Nephron (organoid): ENCODE measurements around the gene CGB2.
"Not testable (repeated sequence)": the region's sequence is repeated elsewhere in the genome, so short reads cannot be mapped to it uniquely, and the experiment has no call there.

Source experiments
- H3K27ac Mint-ChIP-seq, 3 experiments: 2 replicates each; pipeline ENCODE4 v1.8.0; 2020; ENCODE audit warnings: mixed read lengths in 3 of 3, mild to moderate bottlenecking in 2 of 3, moderate library complexity in 1 of 3
- H3K27me3 Mint-ChIP-seq: 2 replicates; pipeline ENCODE4 v1.8.0; 2021; ENCODE audit warnings: low read depth, mild to moderate bottlenecking, moderate library complexity, mixed read lengths
- H3K36me3 Mint-ChIP-seq: 2 replicates; pipeline ENCODE4 v1.8.0; 2020; ENCODE audit warnings: low read depth, mixed read lengths
- H3K4me1 Mint-ChIP-seq: 2 replicates; pipeline ENCODE4 v1.8.0; 2020; ENCODE audit warnings: mixed read lengths
- H3K4me3 Mint-ChIP-seq, 3 experiments: 2 replicates each; pipeline ENCODE4 v1.8.0; 2020; ENCODE audit warnings: mild to moderate bottlenecking in 3 of 3, mixed read lengths in 3 of 3, moderate library complexity in 2 of 3
- H3K9me3 Mint-ChIP-seq: 2 replicates; pipeline ENCODE4 v1.8.0; 2020; ENCODE audit warnings: mixed read lengths
- TF ChIP-seq, protein P1 (sequence below), 3 experiments: fragments of 200-600 bp; sonication (generic); IDR thresholded peaks; one replicate each; pipeline ENCODE4 v1.5.0; 2021; ENCODE audit warnings: antibody characterized with exemption in 3 of 3; ENCODE audit not compliant: unreplicated experiment in 3 of 3

The CGB2 gene

DNA sequence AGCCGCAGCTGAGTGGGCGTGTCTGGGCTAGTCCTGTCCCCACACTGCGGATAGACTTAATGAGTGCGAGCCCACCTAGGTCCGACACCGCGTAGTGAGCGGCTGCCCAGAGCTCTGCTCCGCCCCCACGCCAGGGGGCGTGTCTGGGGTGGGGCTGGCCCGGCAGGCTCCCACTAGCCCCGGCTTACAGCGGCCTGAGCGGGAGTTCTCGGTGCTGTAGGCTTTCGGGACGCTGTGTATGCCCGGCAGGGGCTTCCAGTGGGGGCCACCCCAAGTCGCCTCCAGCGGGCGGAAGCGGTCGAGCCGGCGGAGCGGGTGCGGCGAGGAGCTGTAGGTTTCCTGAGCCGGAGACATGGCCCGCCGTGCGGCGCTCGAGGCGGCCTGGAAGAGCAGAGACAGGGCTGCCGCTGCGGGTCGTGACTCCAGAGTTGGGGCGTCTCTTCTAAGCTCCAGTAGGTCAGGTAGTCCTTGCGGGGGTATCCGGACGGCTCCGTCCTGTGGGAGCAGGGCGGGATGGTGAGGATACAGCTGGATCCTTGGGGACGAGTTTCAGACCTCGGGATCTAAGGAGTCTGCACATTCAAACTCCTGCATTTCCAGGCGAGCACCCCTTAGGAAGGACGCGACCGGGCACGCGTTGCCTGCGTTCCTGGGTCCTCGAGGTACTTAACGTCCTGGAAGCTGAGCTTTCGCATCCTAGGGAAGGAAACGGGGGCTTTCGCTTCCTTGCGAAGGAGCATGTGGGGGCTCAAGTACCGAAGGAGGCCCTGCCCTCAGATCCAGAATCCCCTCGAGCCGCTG, 24.6 kb downstream of the CGB2 start:
- H3K36me3 Mint-ChIP-seq = no peaks in the 10 kb centered on the region
- H3K27ac Mint-ChIP-seq = no peak overlapping the region
- H3K4me3 Mint-ChIP-seq = peak overlapping the region; percentile 76 to 78 (median 77)
- H3K4me1 Mint-ChIP-seq = peaks cover 16% of the 10 kb centered on the region
- no peaks in the 10 kb centered on the region for H3K9me3 Mint-ChIP-seq
- TF ChIP-seq, protein P1, sequence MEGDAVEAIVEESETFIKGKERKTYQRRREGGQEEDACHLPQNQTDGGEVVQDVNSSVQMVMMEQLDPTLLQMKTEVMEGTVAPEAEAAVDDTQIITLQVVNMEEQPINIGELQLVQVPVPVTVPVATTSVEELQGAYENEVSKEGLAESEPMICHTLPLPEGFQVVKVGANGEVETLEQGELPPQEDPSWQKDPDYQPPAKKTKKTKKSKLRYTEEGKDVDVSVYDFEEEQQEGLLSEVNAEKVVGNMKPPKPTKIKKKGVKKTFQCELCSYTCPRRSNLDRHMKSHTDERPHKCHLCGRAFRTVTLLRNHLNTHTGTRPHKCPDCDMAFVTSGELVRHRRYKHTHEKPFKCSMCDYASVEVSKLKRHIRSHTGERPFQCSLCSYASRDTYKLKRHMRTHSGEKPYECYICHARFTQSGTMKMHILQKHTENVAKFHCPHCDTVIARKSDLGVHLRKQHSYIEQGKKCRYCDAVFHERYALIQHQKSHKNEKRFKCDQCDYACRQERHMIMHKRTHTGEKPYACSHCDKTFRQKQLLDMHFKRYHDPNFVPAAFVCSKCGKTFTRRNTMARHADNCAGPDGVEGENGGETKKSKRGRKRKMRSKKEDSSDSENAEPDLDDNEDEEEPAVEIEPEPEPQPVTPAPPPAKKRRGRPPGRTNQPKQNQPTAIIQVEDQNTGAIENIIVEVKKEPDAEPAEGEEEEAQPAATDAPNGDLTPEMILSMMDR (IDR thresholded peaks at IDR 0.05; ENCODE audit: unreplicated experiment in 3 of 3) = peak in 2 of 3 experiments; percentile 16 to 32
- peaks cover 71% of the 10 kb centered on the region for H3K27me3 Mint-ChIP-seq

DNA sequence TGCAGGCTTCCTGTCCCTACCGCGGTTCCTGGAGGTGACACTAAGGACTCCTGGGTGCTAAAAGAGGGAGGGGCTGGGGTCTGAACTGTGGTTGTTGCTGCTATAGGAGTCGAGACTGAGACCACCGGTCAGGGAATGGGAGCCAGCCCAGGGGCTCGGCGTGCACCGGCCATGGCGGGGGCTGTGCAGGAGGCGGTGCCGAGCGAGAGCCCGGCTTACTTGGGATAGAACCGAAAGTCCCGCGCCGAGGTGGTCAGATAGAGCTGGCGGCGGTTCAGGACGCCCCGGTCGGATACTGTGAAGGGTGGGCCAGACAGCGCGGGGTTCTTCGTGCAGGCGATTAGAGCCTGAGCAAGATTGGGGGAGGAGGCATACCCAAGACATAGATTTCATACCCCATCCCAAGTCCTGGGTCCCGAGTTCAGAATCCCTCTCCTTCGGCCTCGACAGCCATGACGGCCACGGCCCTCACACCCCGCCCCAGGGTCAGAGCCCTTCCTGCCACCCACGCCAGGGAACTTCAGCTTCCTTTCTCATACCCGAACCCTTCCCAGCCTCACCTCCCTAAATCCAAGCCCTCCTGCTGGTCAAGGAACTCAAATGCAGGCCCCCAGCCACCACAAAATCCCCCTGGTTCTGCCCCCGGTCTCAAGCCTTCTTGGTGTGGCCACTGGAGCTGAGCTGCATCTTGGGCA, 25.4 kb downstream of the CGB2 start:
- H3K9me3 Mint-ChIP-seq, H3K36me3 Mint-ChIP-seq, H3K27ac Mint-ChIP-seq: not testable (repeated sequence)
- Mint-ChIP-seq H3K27me3 (peaks cover 77% of the 10 kb centered on the region), H3K4me3 (peak overlapping the region; percentile 76 to 78 (median 77)), H3K4me1 (peaks cover 16% of the 10 kb centered on the region)

DNA sequence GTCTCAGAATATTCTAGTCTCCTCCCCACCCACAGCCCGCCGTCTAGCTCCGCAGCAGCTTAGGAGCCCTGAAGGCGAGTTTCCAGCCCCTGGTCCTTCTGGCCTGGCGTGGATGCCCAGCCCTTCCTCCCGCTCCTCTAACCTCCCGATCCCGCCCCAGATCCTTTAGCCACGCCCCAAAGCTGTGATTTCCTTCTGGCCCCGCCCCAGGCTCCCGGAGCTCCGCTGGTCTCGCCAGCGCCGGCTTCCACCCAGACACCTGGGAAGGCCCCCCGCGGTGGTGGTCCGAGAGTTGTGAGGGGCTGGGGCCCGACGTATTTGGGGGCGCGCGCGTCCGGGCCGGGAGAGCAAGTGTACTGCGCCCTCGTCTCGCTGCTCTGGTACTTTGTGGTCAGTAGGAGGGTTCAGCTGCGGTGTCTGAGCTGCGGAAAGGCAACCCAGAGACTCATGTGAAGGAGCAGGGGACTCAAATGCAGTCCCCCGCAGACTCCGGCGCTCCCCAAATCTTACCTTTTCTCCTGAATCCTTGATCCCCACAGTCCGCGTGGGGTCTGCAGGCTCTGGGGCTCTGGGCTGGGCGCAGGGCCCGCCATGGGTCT, 26.0 kb downstream of the CGB2 start, which contains the start of gene CGB7:
Gene CGB7, minus strand, starts transcription at position 114 of the 599 bp plus-strand sequence. CDS start 2,374 bp downstream, outside the sequence.
- peaks cover 75% of the 10 kb centered on the region for H3K27me3 Mint-ChIP-seq
- peaks cover 16% of the 10 kb centered on the region for H3K4me1 Mint-ChIP-seq
- no peaks in the 10 kb centered on the region for H3K36me3 Mint-ChIP-seq
- no peaks in the 10 kb centered on the region for H3K9me3 Mint-ChIP-seq
- H3K4me3 Mint-ChIP-seq = peak within 1 kb of the TSS; percentile 76 to 78 (median 77)
- H3K27ac Mint-ChIP-seq = no peak within 1 kb of the TSS
- TF ChIP-seq, protein P1 (IDR thresholded peaks at IDR 0.05; ENCODE audit: unreplicated experiment in 3 of 3) = no peak

DNA sequence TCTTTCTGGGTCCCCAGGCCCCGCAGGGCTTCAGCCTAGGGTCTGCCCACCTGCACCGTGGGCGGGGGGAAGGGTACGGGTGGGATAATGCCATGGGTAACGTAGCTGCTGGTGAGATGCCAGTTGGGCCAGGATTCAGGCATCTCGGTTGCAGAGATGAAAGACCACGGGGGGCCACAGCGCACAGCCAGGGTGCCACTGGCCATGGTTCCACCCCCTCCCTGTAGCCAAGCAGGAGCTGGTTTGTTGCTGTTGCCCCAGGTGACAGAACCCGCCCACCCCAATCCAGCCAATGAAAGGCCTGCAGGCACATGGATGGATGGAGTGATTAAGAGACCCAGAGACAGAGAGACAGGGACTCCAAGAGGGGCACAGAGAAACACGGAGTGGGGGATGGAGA, 26.9 kb downstream of the CGB2 start:
- no peaks in the 10 kb centered on the region for H3K9me3 Mint-ChIP-seq
- TF ChIP-seq, protein P1 (IDR thresholded peaks at IDR 0.05; ENCODE audit: unreplicated experiment in 3 of 3) = no peak
- H3K36me3 Mint-ChIP-seq = no peaks in the 10 kb centered on the region
- no peak overlapping the region for H3K27ac Mint-ChIP-seq
- H3K27me3 Mint-ChIP-seq = peaks cover 74% of the 10 kb centered on the region
- peak overlapping the region in 2 of 3 experiments; percentile 16 to 78 for H3K4me3 Mint-ChIP-seq
- peaks cover 16% of the 10 kb centered on the region for H3K4me1 Mint-ChIP-seq

DNA sequence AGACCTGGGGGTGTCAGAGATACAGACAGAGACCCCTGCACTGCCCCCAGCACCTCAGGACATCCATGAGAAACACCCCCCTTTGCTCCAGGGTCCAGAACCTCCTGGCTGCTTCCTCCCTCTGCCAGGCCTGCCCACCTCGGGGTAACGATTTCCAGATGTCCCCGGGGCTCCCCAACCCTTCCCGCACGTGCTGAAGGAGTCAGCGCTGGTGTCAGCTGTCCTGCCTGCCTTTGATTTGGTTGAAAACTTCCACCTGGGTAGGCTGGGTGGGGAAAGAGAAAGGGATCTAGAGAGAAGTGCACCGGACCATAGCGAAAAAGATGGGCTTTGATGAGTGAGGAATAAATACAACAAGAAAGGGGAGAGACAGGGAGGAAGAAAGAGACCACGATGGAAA, 27.4 kb downstream of the CGB2 start:
- Mint-ChIP-seq H3K36me3 (no peaks in the 10 kb centered on the region), H3K4me3 (peak overlapping the region; percentile 1 to 8 (median 3)), H3K9me3 (no peaks in the 10 kb centered on the region), H3K27me3 (peaks cover 69% of the 10 kb centered on the region), H3K27ac (no peak overlapping the region), H3K4me1 (peaks cover 16% of the 10 kb centered on the region)
- TF ChIP-seq, protein P1 (IDR thresholded peaks at IDR 0.05; ENCODE audit: unreplicated experiment in 3 of 3) = no peak

DNA sequence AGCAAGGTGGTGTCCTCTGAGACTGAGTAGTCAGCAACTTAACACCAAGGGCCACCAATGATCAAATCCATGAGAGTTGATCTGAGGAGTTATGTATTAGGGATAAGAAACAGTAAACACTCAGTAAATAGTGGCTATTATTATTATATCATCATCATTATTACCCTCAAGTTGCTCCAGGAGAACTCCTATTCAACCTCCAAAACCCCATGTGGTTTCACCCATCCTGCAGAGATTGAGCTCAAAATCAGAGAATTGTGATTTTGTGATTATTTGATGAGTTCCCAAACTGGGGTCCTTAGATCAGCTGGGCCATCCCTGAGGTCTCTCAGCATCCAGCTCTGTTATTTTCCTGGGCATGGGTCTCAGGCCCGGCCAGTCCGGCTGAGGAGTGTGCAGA, 29.3 kb downstream of the CGB2 start:
- TF ChIP-seq, protein P1 (IDR thresholded peaks at IDR 0.05; ENCODE audit: unreplicated experiment in 3 of 3) = no peak
- peaks cover 23% of the 10 kb centered on the region for H3K4me1 Mint-ChIP-seq
- no peak overlapping the region for H3K27ac Mint-ChIP-seq
- no peaks in the 10 kb centered on the region for H3K36me3 Mint-ChIP-seq
- H3K9me3 Mint-ChIP-seq = no peaks in the 10 kb centered on the region
- H3K27me3 Mint-ChIP-seq = peaks cover 57% of the 10 kb centered on the region
- peak overlapping the region in 1 of 3 experiments; percentile 38 for H3K4me3 Mint-ChIP-seq
